HAP-1 (cell line): ENCODE results near the gene PSME4.
A peak's percentile ranks its signal among the peaks of the same experiment; 100 is the strongest.

Experiments
- DNase-seq, 2 experiments: peaks; one replicate each; pipeline ENCODE4 v3.0.0-alpha.2; 2016 to 2020; ENCODE audit warnings: low spot score in 2 of 2
- H3K27me3 ChIP-seq: fragments of 250-450 bp; sonication (Bioruptor Pico); 2 replicates; pipeline ENCODE4 v1.5.1; 2020; ENCODE audit warnings: low read depth, mild to moderate bottlenecking, moderate library complexity
- H3K36me3 ChIP-seq: fragments of 250-450 bp; sonication (Bioruptor Pico); replicated peaks from 2 replicates; pipeline ENCODE4 v1.5.1; 2020; ENCODE audit warnings: mild to moderate bottlenecking
- H3K4me1 ChIP-seq: fragments of 250-450 bp; sonication (Bioruptor Pico); 2 replicates; pipeline ENCODE4 v1.5.1; 2020; ENCODE audit warnings: mild to moderate bottlenecking
- H3K4me3 ChIP-seq: fragments of 250-450 bp; sonication (Bioruptor Pico); 2 replicates; pipeline ENCODE4 v1.5.1; 2020; ENCODE audit warnings: mild to moderate bottlenecking, moderate library complexity
- H3K9me3 ChIP-seq: fragments of 250-450 bp; sonication (Bioruptor Pico); 2 replicates; pipeline ENCODE4 v1.5.1; 2020; ENCODE audit warnings: mild to moderate bottlenecking, moderate library complexity
- in situ Hi-C: fragments of 300-500 bp; cut with MboI; formaldehyde crosslinking; loops from 3 replicates; pipeline ENCODE4 v1.14.3; 2020; ENCODE audit warnings: low sequenced_read_pairs, inconsistent platforms, mixed read lengths

Gene PSME4, protein sequence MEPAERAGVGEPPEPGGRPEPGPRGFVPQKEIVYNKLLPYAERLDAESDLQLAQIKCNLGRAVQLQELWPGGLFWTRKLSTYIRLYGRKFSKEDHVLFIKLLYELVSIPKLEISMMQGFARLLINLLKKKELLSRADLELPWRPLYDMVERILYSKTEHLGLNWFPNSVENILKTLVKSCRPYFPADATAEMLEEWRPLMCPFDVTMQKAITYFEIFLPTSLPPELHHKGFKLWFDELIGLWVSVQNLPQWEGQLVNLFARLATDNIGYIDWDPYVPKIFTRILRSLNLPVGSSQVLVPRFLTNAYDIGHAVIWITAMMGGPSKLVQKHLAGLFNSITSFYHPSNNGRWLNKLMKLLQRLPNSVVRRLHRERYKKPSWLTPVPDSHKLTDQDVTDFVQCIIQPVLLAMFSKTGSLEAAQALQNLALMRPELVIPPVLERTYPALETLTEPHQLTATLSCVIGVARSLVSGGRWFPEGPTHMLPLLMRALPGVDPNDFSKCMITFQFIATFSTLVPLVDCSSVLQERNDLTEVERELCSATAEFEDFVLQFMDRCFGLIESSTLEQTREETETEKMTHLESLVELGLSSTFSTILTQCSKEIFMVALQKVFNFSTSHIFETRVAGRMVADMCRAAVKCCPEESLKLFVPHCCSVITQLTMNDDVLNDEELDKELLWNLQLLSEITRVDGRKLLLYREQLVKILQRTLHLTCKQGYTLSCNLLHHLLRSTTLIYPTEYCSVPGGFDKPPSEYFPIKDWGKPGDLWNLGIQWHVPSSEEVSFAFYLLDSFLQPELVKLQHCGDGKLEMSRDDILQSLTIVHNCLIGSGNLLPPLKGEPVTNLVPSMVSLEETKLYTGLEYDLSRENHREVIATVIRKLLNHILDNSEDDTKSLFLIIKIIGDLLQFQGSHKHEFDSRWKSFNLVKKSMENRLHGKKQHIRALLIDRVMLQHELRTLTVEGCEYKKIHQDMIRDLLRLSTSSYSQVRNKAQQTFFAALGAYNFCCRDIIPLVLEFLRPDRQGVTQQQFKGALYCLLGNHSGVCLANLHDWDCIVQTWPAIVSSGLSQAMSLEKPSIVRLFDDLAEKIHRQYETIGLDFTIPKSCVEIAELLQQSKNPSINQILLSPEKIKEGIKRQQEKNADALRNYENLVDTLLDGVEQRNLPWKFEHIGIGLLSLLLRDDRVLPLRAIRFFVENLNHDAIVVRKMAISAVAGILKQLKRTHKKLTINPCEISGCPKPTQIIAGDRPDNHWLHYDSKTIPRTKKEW (N-terminal part only)

DNA sequence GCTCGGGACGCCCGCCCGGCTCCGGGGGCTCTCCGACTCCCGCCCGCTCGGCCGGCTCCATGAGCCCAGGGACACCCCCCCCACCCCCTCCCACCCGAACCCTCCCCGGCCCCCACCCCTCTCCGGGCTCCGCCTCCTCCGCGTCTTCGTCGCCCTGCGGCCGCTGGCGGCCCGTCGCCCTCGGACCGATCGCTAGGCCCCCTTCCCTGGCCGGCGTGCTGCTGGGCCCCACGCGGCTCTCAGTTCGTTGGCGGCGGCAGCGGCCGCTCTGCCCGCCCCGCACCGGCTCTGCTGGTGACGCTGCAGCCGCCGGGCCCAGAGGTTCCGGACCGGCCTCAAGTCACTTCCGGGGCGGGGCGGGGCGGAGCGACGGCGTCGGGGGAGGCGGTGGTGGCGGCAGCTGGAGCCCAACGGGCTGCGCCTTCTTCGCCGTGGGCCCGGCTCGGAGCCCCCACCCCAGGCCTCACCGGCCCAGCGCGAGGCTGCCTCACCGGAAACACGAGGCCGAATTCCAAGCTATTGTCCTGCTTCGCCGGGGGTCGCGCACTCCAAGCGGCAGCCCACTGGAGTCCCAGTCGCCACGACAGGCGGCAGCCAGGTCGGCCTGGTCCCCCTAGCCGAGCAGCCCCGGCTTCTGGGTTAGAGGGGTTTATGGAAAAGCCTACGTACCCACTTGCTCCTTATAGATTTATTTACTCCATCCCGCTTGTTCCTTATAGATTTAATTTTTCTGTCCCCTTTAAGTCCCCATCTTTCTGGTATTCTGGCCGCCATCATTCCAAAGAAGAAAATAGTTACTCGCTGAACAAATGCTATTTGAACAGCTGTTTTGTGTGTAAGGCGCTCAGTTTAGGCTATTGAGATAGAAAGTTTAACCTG lies at the start of gene PSME4:
Gene PSME4, minus strand, starts transcription at position 270 of the 879 bp plus-strand sequence. Its CDS starts 209 bp downstream, at position 61.
- Histone ChIP-seq H3K4me1 (peaks cover 8% of the 10 kb centered on the region), H3K27me3 (no peaks in the 10 kb centered on the region), H3K36me3 (no peaks in the 10 kb centered on the region; the same call in 1 of the 2 replicates), H3K9me3 (no peaks in the 10 kb centered on the region), H3K4me3 (peak within 1 kb of the TSS; percentile 85)
- peak; percentile 75 to 96 for DNase-seq
- in situ Hi-C loops: no loop called here

DNA sequence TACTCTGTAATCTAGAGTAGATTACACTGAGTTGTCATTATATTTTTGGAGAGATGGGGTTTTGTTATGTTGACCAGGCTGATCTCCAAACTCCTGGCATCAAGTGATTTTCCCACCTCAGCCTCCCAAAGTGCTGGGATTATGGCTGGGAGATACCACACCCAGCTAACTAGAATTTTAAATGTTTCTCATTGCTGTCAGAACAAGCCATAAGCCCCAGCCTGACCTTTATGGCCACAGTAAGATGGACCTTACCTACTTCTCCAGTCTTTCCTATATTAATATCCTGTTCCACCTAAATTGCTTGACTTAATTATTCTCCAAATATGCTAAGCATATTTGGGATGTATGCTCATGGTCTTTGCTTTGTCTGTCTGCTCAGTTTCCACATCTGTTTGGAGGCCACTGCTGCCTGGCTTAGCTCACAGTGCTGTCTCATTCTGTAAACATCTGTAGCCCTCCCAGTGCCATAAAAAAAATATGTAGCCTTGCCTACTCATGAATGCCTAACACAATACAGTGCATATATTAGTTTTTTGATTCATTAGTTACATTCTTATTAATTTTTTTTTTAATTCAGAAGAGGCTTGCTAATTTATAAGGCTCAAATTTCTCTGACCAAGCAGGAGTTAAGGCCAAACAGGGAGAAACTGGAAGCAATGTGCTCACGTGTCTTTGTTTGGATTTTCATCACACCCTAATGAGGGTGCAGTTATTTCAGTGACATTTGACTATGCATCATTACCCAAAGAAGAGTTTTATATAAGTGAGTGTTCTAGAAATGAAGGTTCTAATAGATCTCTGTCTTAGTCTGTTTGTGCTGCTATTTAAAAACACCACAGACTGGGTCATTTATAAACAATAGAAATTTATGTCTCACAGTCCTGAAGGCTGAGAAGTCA lies 45.3 kb upstream of the PSME4 start:
- Histone ChIP-seq H3K27me3 (no peaks in the 10 kb centered on the region), H3K36me3 (no peaks in the 10 kb centered on the region), H3K4me3 (no peak overlapping the region), H3K4me1 (no peaks in the 10 kb centered on the region), H3K9me3 (peaks cover 6% of the 10 kb centered on the region; the same call in 1 of the 2 replicates)
- no peak for DNase-seq
- in situ Hi-C loops: no loop called here

DNA sequence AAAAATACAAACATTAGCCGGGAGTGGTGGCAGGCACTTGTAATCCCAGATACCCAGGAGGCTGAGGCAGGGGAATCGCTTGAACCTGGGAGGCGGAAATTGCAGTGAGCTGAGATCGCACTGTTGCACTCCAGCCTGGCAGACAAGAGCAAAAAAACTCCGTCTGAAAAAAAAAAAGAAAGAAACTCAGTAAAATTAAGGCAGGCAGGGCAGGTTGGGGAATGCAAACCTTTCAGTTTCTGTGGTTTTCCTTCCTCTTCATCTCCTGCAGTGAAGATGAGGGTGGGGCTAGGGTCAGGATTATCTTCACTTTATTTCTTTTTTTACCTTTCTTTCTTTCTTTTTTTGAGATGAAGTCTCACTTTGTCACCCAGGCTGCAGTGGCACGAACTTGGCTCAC lies 43.2 kb upstream of the PSME4 start:
- Histone ChIP-seq H3K4me1 (no peaks in the 10 kb centered on the region), H3K36me3 (no peaks in the 10 kb centered on the region), H3K9me3 (no peaks in the 10 kb centered on the region), H3K27me3 (no peaks in the 10 kb centered on the region), H3K4me3 (no peak overlapping the region)
- no peak for DNase-seq
- in situ Hi-C loops: no loop called here

DNA sequence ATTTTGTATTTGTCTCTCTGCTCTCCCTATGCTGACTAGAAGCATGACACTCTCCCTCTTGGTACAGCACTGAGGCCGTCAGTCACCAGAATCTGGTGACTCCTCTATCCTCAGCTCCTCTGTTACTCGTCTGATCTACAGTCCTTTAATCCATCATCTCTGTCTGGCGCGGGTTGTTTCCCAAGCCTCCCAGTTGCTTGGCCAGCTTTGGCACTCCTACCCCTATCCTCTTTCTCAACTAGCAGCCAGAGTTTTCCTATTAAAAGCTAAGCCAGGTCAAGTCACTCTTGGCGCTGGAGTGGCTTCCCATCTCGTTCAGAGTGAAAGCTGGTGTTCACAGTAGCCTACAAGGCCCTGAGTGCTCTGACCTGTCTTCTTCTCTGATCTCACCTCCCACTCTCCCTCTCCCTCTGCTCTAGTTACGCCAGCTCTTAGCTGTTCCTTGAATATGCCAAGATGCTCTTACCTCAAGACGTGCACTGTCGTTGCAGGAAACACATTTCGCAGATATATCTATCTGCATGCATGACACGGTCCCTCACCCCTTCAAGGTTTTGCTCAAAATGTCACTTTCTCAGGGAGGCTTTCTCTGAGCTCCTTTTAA lies 41.8 kb upstream of the PSME4 start:
- no peak for DNase-seq
- H3K36me3 ChIP-seq: no peaks in the 10 kb centered on the region
- no peak overlapping the region for H3K4me3 ChIP-seq
- in situ Hi-C loops: no loop called here
- H3K4me1 ChIP-seq: no peaks in the 10 kb centered on the region
- no peaks in the 10 kb centered on the region for H3K27me3 ChIP-seq
- H3K9me3 ChIP-seq: no peaks in the 10 kb centered on the region

DNA sequence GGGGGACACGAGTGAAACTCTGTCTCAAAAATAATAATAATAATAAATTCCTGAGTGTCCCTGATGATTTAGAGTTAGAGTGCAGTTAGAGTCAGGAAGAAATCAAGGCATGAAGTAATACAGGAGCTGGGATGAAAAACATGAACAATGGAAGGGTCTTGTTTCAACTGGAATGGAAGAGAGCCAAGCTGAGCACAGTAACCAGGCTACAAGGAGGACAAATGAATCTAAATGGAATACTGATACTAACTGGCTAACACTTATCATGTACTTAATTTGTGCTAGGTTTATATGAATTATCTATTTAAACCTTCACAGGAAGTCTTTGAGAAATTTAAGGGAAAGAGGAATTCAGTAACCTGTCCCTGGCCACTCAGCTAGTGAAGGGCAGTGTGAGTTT lies 38.8 kb upstream of the PSME4 start:
- no peaks in the 10 kb centered on the region for H3K27me3 ChIP-seq
- H3K4me3 ChIP-seq: no peak overlapping the region
- DNase-seq: no peak
- no peaks in the 10 kb centered on the region for H3K36me3 ChIP-seq
- no peaks in the 10 kb centered on the region for H3K4me1 ChIP-seq
- H3K9me3 ChIP-seq: no peaks in the 10 kb centered on the region
- in situ Hi-C loops: no loop called here

DNA sequence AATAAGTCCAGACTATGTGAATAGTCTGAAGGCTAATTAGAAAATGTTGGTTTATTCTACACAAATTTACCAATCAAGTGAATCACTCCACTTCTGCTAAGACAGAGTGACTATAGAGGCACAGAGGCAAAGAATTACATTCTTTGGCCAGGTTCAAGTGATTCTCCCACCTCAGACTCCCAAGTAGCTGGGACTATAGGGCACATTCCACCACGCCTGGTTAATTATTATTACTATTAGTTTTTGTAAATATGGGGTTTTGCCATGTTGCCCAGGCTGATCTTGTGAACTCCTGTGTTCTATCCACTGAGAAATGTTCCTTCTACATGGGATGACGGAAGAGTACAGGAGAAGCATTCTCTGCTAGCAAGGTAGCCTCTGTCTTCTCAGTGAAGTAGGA lies 37.6 kb upstream of the PSME4 start:
- no peaks in the 10 kb centered on the region for H3K4me1 ChIP-seq
- no peaks in the 10 kb centered on the region for H3K9me3 ChIP-seq
- no peaks in the 10 kb centered on the region for H3K36me3 ChIP-seq
- in situ Hi-C loops: no loop called here
- DNase-seq: no peak
- H3K27me3 ChIP-seq: no peaks in the 10 kb centered on the region
- H3K4me3 ChIP-seq: no peak overlapping the region

DNA sequence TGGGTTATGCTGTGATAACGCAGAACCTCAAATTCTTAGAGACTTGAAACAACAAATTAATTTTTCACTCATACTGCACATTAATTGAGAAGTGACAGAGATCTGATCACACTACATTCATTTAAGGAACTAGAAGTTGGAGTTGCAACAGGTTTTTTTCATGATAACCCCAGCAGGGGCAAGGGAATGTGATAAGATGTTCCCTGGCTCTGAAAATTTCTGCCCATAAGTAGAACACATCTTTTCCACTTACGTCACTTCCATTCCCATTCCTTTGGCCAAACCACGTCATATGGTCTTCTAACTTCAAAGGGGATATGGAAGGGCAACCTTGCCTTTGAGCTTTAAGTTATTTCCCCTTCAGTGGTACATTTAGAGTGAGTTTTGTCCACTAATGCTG lies 29.7 kb upstream of the PSME4 start:
- H3K4me1 ChIP-seq: peaks cover 16% of the 10 kb centered on the region
- in situ Hi-C loops: no loop called here
- no peaks in the 10 kb centered on the region for H3K9me3 ChIP-seq
- DNase-seq: no peak
- no peaks in the 10 kb centered on the region for H3K27me3 ChIP-seq
- no peaks in the 10 kb centered on the region for H3K36me3 ChIP-seq
- H3K4me3 ChIP-seq: no peak overlapping the region

DNA sequence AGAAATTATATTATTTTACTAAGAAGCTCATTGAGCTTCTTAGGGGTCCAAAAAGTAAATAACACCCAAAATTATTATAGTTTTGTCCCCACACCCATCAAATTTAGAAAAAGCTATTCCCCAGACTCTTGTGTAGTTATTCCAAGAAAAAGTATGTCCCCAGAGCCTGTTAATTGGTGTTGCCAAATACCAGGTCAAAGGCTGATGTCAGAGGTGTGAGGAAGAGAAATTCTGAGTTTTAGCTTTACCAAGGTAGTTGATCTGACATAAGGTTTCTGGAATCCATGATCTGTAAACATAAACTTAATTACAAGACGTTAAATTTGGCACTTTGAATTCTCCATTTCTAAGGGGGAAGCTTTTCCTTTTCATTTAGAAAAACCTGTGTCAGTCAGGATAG lies 29.3 kb upstream of the PSME4 start:
- Histone ChIP-seq H3K36me3 (no peaks in the 10 kb centered on the region), H3K4me3 (no peak overlapping the region), H3K27me3 (no peaks in the 10 kb centered on the region), H3K9me3 (no peaks in the 10 kb centered on the region), H3K4me1 (peaks cover 16% of the 10 kb centered on the region)
- no peak for DNase-seq
- in situ Hi-C loops: no loop called here

DNA sequence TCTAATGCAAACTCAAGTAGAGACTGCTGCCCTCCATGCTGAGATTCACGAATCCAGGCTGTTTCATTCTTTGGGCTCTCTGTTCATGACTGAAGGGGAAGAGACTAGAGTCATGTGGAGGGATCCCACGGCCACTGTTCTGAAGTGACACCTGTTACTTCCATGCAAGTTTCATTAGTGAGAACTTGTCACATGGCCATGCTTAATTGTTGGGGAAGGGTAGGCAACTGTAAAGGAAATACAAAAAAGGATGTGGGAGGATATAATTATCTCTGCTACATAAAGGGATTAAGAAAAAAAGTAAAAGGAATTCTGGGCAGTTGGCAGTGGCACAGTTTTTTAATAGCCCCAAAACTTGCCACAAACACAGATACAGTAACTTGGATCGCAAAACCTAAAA lies 28.0 kb upstream of the PSME4 start:
- in situ Hi-C loops: no loop called here
- no peaks in the 10 kb centered on the region for H3K36me3 ChIP-seq
- DNase-seq: no peak

DNA sequence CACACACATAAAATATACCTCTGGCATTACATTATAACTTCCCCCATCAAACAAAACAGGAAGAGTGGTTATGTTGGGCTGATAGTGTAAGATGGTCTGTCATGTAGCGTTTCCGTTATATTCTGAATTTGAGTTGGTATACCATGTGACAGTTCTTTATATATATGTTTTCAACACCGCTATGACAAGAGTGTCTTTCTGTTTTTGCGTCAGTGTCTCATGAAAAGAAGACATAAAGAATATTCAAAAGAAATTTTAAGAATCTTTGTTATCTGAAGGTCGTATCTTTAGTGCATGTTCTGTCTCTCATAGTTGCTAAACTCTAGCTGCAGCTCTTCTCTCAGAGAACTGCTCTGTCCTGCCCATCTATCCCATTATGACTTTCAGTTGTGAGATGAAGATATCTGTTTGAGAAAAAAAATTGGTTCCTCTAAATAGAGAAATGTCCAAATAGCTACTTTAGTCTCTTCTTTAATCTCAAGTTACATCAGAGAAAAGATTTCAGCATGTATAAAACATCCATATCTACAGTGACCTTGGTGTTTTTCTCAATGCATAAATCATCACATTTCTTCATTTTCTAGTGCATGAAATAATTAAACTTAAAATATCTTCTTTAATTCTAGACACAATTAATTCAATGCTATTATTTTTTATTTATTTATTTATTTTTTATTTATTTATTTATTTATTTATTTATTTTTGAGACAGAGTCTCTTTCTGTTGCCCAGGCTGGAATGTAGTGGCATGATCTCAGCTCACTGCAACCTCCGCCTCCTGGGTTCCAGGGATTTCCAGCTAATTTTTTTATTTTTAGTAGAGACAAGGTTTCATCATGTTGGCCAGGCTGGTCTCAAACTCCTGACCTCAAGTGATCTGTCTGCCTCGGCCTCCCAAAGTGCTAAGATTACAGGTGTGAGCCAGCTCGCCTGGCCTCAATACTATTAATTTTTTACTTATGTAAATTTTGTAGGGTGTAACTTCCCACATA lies 24.3 kb upstream of the PSME4 start:
- Histone ChIP-seq H3K27me3 (no peaks in the 10 kb centered on the region), H3K4me1 (peaks cover 16% of the 10 kb centered on the region), H3K9me3 (no peaks in the 10 kb centered on the region), H3K36me3 (no peaks in the 10 kb centered on the region), H3K4me3 (no peak overlapping the region)
- in situ Hi-C loops: no loop called here
- DNase-seq: no peak

More for the DNA sequence above, 28.0 kb upstream of the PSME4 start:
- H3K4me1 ChIP-seq: peaks cover 16% of the 10 kb centered on the region
- H3K9me3 ChIP-seq: no peaks in the 10 kb centered on the region
- no peak overlapping the region for H3K4me3 ChIP-seq
- no peaks in the 10 kb centered on the region for H3K27me3 ChIP-seq

DNA sequence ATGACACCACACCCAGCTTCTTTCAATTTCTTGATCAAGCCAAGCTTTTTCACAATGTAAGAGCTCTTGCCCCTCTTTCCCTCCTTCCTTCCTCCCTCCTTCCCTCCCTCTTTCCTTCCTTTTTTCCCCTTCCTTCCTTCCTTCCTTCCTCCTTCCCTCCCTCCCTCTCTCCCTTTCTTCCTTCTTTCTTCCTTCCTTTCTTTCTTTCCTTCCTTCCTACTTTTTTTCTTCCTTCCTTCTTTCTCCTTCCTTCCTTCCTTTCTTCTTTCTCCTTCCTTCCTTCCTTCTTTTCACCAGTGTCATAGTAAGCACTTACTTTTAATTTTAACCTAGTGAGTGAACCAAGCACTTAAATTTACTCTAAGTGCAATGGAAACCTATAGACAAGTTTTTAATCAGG lies 21.2 kb upstream of the PSME4 start:
- no peaks in the 10 kb centered on the region for H3K4me1 ChIP-seq
- H3K36me3 ChIP-seq: no peaks in the 10 kb centered on the region
- DNase-seq: no peak
- in situ Hi-C loops: no loop called here
- H3K4me3 ChIP-seq: no peak overlapping the region
- no peaks in the 10 kb centered on the region for H3K27me3 ChIP-seq
- H3K9me3 ChIP-seq: no peaks in the 10 kb centered on the region
